Prostate gland (tissue), 2 donors: ENCODE results near the gene CREB1.

Experiments
- POLR2A ChIP-seq: fragments of 450-650 bp; IDR thresholded peaks from one replicate; pipeline ENCODE4 v1.6.1; 2016; ENCODE audit warnings: antibody characterized with exemption, mild to moderate bottlenecking
- POLR2AphosphoS5 ChIP-seq: sonication (generic); formaldehyde crosslinking; IDR thresholded peaks from one replicate; pipeline ENCODE4 v1.6.1; 2017; ENCODE audit warnings: antibody characterized with exemption
- TF ChIP-seq, protein P1 (sequence below), 4 experiments: fragments of 200-600 bp in 2 of 4; fragments of 450-650 bp in 2 of 4; sonication (generic) in 2 of 4; IDR thresholded peaks; 1 replicate in 3 of 4; 2 replicates in 1 of 4; pipeline ENCODE4 v1.5.1; 2016 to 2019; ENCODE audit warnings: antibody characterized with exemption in 4 of 4, mild to moderate bottlenecking in 2 of 4, moderate library complexity in 2 of 4

DNA sequence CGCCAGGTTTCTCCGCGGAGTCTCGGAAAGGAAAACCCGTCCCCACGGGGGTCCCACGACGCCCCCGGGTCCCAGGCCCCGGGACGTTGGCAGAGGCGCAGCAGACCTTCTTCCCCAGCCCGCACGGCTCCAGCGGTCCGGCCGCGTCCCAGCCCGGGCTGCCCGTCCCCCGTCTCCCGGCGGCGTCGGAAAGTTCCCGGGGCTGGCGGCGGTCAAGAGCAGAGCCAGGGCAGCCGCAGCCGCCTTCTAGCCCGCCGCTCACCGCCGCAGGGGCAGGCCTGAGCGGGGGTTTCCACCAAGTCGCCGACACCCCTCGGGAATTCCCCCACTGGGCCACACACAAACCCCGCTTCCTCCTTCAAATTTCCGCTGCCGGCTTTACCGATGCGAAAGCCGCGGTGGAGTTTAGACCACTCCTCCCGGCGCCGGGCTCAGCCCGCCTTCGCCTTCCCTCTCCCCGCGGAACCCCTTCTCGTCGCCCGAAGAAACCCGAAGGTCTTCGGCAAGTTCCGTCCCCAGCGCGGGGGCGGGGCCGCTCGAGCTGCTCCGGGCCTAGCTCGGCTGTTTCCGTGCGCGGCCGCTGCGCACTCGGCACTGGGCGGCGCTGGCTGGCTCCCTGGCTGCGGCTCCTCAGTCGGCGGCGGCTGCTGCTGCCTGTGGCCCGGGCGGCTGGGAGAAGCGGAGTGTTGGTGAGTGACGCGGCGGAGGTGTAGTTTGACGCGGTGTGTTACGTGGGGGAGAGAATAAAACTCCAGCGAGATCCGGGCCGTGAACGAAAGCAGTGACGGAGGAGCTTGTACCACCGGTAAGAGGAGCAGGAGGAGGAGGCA, at the start of gene CREB1:
- TF ChIP-seq, protein P1, sequence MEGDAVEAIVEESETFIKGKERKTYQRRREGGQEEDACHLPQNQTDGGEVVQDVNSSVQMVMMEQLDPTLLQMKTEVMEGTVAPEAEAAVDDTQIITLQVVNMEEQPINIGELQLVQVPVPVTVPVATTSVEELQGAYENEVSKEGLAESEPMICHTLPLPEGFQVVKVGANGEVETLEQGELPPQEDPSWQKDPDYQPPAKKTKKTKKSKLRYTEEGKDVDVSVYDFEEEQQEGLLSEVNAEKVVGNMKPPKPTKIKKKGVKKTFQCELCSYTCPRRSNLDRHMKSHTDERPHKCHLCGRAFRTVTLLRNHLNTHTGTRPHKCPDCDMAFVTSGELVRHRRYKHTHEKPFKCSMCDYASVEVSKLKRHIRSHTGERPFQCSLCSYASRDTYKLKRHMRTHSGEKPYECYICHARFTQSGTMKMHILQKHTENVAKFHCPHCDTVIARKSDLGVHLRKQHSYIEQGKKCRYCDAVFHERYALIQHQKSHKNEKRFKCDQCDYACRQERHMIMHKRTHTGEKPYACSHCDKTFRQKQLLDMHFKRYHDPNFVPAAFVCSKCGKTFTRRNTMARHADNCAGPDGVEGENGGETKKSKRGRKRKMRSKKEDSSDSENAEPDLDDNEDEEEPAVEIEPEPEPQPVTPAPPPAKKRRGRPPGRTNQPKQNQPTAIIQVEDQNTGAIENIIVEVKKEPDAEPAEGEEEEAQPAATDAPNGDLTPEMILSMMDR (IDR thresholded peaks at IDR 0.05): peak in 2 of 4 experiments; percentile 26 to 46
- TF ChIP-seq POLR2A (peak; percentile 90), POLR2AphosphoS5 (peak; percentile 90)
